Measurements from ENCODE around the gene PTPRM. TPM values are rescaled to one million over a fixed set of nuclear protein-coding genes. Genes with fewer than 3 reads are reported as not detected.

Gene PTPRM
- total and polyA plus RNA-seq, 2 experiments from 2014 or later = 1.6 to 5.3 TPM

DNA sequence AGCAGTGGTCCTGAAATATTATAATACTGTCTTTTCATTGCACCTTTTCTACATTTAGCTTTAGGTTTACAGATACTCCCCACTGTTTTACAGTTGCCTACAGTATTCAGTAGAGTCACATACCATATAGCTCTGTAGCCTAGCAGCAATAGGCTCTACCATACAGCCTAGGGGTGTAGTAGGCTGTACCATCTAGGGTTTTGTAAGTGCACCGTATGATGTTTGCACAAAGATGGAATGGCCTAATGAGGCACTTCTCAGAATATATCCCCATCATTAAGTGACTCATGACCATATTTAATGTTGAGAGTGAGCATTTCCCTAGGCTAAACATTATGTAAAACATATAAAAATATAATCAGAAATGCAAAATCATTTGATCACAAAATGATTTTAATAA, 530.8 kb downstream of the PTPRM start:
- H3K9me2 ChIP-seq (ENCODE audit: insufficient read depth) = no peaks in the 10 kb centered on the region
- ATAC-seq = no peak
- Mint-ChIP-seq H3K27ac (no peak overlapping the region), H3K4me3 (no peak overlapping the region), H3K36me3 (ENCODE audit: low read depth) (peaks cover 6% of the 10 kb centered on the region; the same call in 1 of the 3 replicates), H3K9me3 (peaks cover 6% of the 10 kb centered on the region), H3K27me3 (ENCODE audit: insufficient read depth, low read depth, poor library complexity) (peaks cover 2% of the 10 kb centered on the region), H3K4me1 (no peaks in the 10 kb centered on the region)
- no peaks in the 10 kb centered on the region for H3F3A ChIP-seq (replicated peaks; ENCODE audit: low read depth)
- H3K79me2 ChIP-seq (replicated peaks; ENCODE audit: insufficient read depth) = no peaks in the 10 kb centered on the region
- H3K4me3 ChIP-seq = no peak overlapping the region
- H3K4me2 ChIP-seq = no peak overlapping the region
- no peaks in the 10 kb centered on the region for H3K27me3 ChIP-seq (ENCODE audit: insufficient read depth)
- no peak overlapping the region for H2AFZ ChIP-seq
- H3K27ac ChIP-seq (ENCODE audit: low read depth) = no peak overlapping the region
- H4K20me1 ChIP-seq (replicated peaks; ENCODE audit: insufficient read depth) = no peaks in the 10 kb centered on the region
- DNase-seq (ENCODE audit: low spot score) = no peak
- H3K36me3 ChIP-seq (ENCODE audit: insufficient read depth) = no peaks in the 10 kb centered on the region
- H3K4me1 ChIP-seq (ENCODE audit: insufficient read depth) = no peaks in the 10 kb centered on the region
- TF ChIP-seq, protein P1, sequence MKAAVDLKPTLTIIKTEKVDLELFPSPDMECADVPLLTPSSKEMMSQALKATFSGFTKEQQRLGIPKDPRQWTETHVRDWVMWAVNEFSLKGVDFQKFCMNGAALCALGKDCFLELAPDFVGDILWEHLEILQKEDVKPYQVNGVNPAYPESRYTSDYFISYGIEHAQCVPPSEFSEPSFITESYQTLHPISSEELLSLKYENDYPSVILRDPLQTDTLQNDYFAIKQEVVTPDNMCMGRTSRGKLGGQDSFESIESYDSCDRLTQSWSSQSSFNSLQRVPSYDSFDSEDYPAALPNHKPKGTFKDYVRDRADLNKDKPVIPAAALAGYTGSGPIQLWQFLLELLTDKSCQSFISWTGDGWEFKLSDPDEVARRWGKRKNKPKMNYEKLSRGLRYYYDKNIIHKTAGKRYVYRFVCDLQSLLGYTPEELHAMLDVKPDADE (IDR thresholded peaks at IDR 0.05) = no peak
- TF ChIP-seq ZNF114 (CRISPR knock-in tag; IDR thresholded peaks at IDR 0.05) = no peak
- no peak for TF ChIP-seq REST (IDR thresholded peaks at IDR 0.05; ENCODE audit: unreplicated experiment)
- TF ChIP-seq CTCF (conservative IDR thresholded peaks at IDR 0.05; ENCODE audit: low read depth in 2 of 2) = no peak
- TF ChIP-seq ZNF462 (CRISPR knock-in tag; IDR thresholded peaks at IDR 0.05) = no peak
- TF ChIP-seq NANOG (IDR thresholded peaks at IDR 0.05; ENCODE audit: borderline replicate concordance) = no peak
- TF ChIP-seq JUNB (IDR thresholded peaks at IDR 0.05; ENCODE audit: unreplicated experiment) = no peak
- TF ChIP-seq POLR2AphosphoS5 (IDR thresholded peaks at IDR 0.05; ENCODE audit: low read depth) = no peak
- no peak for TF ChIP-seq STAT1 (IDR thresholded peaks at IDR 0.05; ENCODE audit: unreplicated experiment)
- TF ChIP-seq EZH2 (IDR thresholded peaks at IDR 0.05; ENCODE audit: low read depth, unreplicated experiment) = no peak
- TF ChIP-seq EZH2phosphoT487 (IDR thresholded peaks at IDR 0.05; ENCODE audit: unreplicated experiment) = no peak
- no peak for TF ChIP-seq CREB1 (CRISPR knock-in tag; IDR thresholded peaks at IDR 0.05; ENCODE audit: low read depth)
